T1000 (cell line): ENCODE measurements around the gene LRRC38.
"Not testable (repeated sequence)": the region's sequence is repeated elsewhere in the genome, so short reads cannot be mapped to it uniquely, and the experiment has no call there.

Experiments used
- DNase-seq: peaks from one replicate; lab custom pipeline; 2025; ENCODE audit warnings: mixed read lengths; lab: John Stamatoyannopoulos, UW

The LRRC38 gene

DNA sequence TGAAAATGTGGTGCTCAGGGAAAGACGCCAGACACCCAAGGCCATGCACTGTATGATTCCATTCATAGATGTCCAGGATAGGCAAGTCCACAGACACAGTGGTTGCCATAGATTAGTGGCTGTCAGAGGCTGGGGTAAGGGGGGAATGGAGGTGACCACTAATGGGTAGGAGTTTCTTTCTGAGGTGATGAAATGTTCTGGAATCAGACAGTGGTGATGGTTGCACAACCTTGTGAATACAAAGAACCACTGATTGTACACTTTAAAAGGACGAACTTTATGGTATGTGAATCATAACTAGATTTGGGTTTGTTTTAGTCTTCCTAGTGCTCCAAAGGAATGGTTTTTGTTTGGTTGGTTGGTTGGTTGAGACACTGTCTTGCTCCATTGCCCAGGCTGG lies 51.8 kb downstream of the LRRC38 start:
- DNase-seq = no peak

DNA sequence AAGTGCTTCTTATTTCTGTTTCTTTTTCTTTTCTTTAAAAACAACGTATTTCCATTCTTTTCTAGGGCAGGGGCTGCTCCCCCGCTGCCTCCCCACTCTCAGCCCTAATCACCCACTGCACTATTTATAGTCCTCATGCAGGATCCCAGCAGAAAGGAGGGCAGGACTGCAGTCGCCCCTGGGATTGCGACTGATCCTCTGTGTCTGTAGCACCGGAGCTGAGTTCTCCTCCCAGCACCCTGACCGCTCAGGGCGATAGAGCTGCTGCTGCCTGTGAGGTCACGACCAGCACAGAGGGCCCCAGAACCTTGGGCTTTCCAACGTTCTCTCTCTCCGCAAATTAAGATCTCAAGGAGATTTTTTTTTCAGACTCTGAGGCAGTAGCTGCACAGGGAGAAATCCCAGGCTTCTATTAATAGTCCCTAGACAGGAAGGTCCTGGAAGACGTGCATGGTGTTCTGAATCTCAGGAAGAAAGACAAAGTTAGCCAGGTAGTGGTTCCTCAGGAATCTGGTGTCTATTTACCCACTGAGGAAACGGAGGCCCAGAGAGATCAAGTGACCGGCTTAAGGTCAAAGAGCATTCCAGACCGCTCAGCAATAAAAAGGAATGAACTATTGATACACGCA lies 56.8 kb downstream of the LRRC38 start:
- DNase-seq = no peak

DNA sequence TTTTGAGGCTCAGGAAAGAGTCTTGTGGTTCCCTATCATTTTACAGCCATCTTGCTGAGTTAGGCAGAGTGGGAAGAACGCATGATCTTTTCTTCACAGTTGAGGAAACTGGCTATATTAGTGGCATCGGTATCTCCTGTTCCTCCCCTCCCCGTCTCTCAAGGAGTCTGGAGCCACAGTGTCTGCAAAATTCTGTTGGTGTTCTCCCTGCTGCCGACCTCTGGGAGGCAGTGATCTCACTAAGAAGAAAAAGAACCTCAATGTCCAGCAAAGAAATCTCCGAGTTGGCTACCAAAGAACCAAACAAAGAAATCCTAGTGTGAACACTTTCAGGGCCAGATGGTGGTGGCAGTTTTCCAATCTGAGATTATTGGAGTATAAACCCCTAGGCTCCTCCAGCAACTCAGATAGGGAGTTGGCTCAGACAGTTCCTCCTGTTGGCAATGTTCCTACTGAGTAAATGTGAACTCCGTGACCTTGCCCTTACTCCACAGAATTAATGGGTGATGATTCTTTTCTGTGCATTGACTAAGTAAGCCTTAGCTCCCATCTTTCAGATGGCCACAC lies 62.3 kb downstream of the LRRC38 start:
- DNase-seq = no peak

DNA sequence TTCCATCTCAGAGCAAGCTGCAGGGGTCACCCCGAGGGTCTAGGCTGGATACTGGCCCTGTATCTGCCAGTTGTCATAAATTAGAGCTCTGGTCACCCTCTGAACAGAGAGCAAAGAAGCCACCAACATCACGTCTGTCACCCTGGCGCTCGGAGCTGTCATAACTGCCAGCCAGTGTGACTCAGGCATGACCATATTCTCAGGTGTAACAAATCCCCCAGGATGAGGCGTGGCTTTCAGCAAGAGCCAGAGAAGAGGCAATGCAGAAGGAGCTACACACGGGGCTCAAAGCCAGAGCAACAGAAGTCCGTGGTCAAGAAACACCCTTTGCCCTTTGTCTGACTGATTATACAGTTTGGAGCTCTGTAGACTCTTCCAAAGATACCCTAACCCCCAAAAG lies 63.6 kb downstream of the LRRC38 start:
- DNase-seq = no peak

DNA sequence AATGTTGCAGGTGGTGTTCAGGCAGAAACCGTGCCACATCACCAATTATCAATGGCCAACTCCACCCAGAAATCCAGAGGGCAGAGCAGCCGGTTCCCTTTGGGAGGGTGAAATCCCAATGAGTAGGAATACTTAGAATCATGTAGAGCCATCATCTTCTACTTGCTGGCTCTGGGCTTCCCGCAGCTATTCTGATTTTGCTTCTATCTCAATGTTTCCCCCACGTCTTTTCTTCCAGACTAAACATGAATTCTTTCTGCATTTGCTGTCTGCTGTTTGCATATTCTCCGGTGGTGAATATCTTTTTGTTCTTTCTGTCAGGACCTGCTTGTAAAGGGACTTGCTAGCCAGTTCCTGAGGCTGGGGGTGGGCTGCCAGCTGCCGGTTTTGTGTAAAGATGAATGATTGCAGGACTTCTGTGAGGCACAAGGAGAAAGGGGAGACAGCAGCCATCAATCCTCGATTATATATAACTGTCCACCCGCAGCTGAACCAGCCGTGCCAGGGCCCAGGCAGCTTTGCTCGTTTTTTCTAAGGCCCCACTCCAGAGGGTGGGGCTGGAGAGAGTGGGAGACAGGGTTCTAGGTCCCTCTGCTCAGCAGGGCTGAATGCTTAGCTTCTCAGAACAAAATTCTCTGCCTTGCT lies 70.3 kb downstream of the LRRC38 start:
- DNase-seq = no peak

DNA sequence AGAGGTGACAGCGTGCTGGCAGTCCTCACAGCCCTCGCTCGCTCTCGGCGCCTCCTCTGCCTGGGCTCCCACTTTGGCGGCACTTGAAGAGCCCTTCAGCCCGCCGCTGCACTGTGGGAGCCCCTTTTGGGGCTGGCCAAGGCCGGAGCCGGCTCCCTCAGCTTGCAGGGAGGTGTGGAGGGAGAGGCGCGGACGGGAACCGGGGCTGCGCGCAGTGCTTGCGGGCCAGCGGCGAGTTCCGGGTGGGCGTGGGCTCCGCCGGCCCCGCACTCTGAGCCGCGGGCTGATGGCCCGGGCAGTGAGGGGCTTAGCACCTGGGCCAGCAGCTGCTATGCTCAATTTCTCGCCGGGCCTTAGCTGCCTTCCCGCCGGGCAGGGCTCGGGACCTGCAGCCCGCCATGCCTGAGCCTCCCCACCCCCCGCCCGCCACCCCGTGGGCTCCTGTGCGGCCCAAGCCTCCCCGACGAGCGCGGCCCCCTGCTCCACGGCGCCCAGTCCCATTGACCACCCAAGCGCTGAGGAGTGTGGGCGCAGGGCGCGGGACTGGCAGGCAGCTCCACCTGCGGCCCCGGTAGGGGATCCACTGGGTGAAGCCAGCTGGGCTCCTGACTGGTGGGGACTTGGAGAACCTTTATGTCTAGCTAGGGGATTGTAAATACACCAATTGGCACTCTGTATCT lies 74.6 kb downstream of the LRRC38 start:
- not testable (repeated sequence) for DNase-seq

DNA sequence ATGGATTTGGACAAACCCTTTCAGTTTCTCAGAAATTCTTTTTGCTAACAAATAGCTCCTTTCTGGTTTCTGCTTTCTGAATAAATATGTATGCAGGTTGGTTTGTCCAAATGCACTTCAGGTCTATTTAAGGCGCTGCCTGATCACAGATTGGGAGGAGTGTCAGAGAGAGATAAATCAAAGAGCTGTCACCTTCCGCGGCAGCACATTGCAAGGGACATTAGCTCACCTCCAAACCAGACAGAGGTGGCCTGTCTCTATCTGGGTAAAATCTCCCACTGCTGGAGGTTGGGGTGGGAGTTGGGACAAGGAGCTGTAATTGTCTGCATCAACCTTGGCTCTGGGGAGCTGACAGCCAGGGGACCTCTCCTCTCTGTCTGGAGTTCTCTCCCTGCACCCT lies 78.3 kb downstream of the LRRC38 start:
- no peak for DNase-seq

DNA sequence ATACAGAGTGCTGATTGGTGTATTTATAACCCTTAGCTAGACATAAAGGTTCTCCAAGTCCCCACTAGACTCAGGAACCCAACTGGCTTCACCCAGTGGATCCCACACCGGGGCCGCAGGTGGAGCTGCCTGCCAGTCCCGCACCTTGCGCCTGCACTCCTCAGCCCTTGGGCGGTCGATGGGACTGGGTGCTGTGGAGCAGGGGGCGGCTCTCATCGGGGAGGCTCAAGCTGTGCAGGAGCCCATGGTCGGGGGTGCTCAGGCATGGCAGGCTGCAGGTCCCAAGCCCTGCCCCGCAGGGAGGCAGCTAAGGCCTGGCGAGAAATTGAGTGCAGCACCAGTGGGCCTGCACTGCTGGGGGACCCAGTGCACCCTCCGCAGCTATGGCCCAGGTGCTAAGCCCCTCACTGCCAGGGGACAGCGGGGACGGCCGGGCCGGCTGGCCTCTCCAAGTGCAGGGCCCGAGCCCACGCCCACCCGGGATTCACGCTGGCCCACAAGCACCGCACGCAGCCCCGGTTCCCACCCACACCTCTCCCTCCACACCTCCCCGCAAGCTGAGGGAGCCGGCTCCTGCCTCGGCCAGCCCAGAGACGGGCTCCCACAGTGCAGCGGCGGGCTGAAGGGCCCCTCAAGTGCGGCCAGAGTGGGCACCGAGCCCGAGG lies 80.0 kb downstream of the LRRC38 start:
- DNase-seq = not testable (repeated sequence)

DNA sequence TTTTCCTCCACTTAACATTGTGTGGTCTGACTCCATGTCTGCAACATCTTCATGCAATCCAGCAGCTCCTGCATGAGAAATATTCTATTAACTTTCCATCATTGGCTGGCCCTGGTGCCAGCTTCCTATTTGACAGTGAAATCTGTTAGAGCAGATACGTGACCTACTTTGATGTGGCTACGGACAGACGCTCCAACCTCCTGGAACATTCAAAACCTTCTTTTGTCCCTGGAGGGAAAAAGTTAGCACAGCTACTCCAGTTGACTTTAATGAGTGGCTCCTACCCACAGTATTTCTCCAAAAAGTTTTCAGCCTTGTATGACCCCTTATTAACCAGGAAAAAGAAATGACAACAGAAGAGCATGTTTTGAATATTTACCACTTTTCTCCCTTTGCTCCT lies 81.6 kb downstream of the LRRC38 start:
- DNase-seq = no peak

DNA sequence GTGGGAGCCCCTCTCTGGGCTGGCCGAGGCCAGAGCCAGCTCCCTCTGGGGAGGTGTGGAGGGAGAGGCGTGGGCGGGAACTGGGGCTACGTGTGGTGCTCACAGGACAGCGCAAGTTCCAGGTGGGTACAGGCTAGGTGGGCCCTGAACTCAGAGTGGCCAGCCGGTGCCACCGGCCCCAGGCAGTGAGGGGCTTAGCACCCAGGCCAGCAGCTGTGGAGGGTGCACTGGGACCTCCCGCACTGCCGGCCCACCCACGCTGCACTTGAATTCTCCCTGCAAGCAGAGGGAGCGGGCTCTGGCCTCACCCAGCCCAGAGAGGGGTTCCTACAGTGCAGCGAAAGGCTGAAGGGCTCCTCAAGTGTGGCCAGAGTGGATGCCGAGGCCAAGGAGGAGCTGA lies 83.3 kb downstream of the LRRC38 start:
- DNase-seq = no peak
